A673 (cell line): ENCODE measurements around the gene PRUNE2. TPM values are rescaled to one million over a fixed set of nuclear protein-coding genes. Genes with fewer than 3 reads are reported as not detected.

ENCODE experiments used
- BruUV-seq: library from RNA; stranded (reverse); fragments of 400-500 nt; replicated peaks from 2 replicates; lab custom pipeline; 2021; lab: Mats Ljungman, UMichigan
- CTCF ChIA-PET: fragments of 300-600 bp; sonication (Branson Sonifier 250); formaldehyde crosslinking; loops from one replicate; lab custom pipeline; 2022; ENCODE audit warnings: antibody characterized with exemption; lab: Charles Lee
- POLR2A ChIA-PET: fragments of 300-600 bp; sonication (Branson Sonifier 250); formaldehyde crosslinking; loops from one replicate; lab custom pipeline; 2022; ENCODE audit warnings: antibody characterized with exemption; ENCODE audit not compliant: low non-redundant PET; lab: Charles Lee
- DNase-seq: peaks from one replicate; pipeline ENCODE4 v3.0.0-alpha.2; 2015; ENCODE audit warnings: low spot score
- H3K27ac ChIP-seq: fragments of 200-600 bp; sonication (generic); 2 replicates; pipeline ENCODE4 v1.5.1; 2016; ENCODE audit warnings: mixed run types, low read depth, mild to moderate bottlenecking, mixed read lengths, antibody characterized with exemption, low read length; ENCODE audit not compliant: poor library complexity, severe bottlenecking
- H3K27me3 ChIP-seq: fragments of 200-600 bp; sonication (generic); replicated peaks from 2 replicates; pipeline ENCODE4 v1.6.1; 2017; ENCODE audit warnings: mixed run types, low read depth, mild to moderate bottlenecking, mixed read lengths, antibody characterized with exemption, low read length; ENCODE audit not compliant: insufficient read depth, poor library complexity
- H3K36me3 ChIP-seq: fragments of 200-600 bp; sonication (generic); 2 replicates; pipeline ENCODE4 v1.6.1; 2016; ENCODE audit warnings: mixed run types, mild to moderate bottlenecking, mixed read lengths, antibody characterized with exemption, low read length; ENCODE audit not compliant: insufficient read depth, poor library complexity, severe bottlenecking
- H3K4me1 ChIP-seq: fragments of 200-600 bp; sonication (generic); 2 replicates; pipeline ENCODE4 v1.6.1; 2017; ENCODE audit warnings: mixed run types, mild to moderate bottlenecking, mixed read lengths, antibody characterized with exemption, low read length; ENCODE audit not compliant: insufficient read depth, poor library complexity, severe bottlenecking
- H3K4me3 ChIP-seq: fragments of 200-600 bp; sonication (generic); 2 replicates; pipeline ENCODE4 v1.5.1; 2016; ENCODE audit warnings: low read depth, mixed run types, mild to moderate bottlenecking, mixed read lengths, low read length; ENCODE audit not compliant: poor library complexity, severe bottlenecking
- H3K9me3 ChIP-seq: fragments of 200-600 bp; sonication (generic); 2 replicates; pipeline ENCODE4 v1.6.1; 2016; ENCODE audit warnings: mixed run types, low read depth, mild to moderate bottlenecking, mixed read lengths, antibody characterized with exemption, low read length; ENCODE audit not compliant: poor library complexity, severe bottlenecking
- CTCF ChIP-seq: fragments of 300-800, 200-600 bp; sonication (generic); conservative IDR thresholded peaks from 2 replicates; pipeline ENCODE4 v1.5.1; 2017; ENCODE audit warnings: low read depth, mild to moderate bottlenecking, antibody characterized with exemption, low read length, moderate library complexity, mixed read lengths
- EZH2 ChIP-seq: fragments of 200-600 bp; sonication (generic); IDR thresholded peaks from 2 replicates; pipeline ENCODE4 v1.6.1; 2017; ENCODE audit warnings: borderline replicate concordance, low read depth, mild to moderate bottlenecking, mixed read lengths, antibody characterized with exemption, low read length; ENCODE audit not compliant: poor library complexity, severe bottlenecking
- intact Hi-C: fragments of 100-400 bp; cut with micrococcal nuclease; formaldehyde crosslinking; loops from one replicate; pipeline ENCODE4 v1.10.0; 2022; ENCODE audit not compliant: unreplicated experiment
- total RNA-seq: library from RNA; stranded (reverse); gene quantifications from 2 replicates; pipeline ENCODE4 v1.2.3, GENCODE V29; 2021

PRUNE2 gene
- total RNA-seq, 1 experiment from 2014 or later, result not detected

DNA sequence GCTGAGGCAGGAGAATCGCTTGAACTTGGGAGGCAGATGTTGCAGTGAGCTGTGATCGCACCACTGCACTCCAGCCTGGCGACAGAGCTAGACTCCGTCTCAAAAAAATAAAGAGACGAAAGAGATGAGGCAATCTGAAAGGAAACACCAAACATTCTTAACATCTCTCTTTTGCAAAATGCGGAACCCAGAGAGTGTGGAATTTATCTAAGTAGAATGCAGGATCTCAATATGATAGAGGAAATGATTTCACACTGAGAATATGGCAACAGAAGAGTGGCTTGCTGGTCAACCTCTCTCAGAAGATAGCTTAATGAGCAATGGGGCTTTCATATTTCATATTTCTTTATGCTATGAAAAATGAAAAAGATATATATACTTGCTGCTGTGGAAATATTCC lies 175.1 kb downstream of the PRUNE2 start:
- no peaks in the 10 kb centered on the region for H3K9me3 ChIP-seq
- ChIA-PET POLR2A (no interaction called here), CTCF (no interaction called here)
- BruUV-seq, result no TSS peak
- H3K27ac ChIP-seq, result no peak overlapping the region
- intact Hi-C loops, result no loop called here
- DNase-seq, result no peak
- no peaks in the 10 kb centered on the region for H3K36me3 ChIP-seq
- peaks cover 15% of the 10 kb centered on the region for H3K27me3 ChIP-seq
- no peak overlapping the region for H3K4me3 ChIP-seq
- no peaks in the 10 kb centered on the region for H3K4me1 ChIP-seq
- TF ChIP-seq EZH2 (no peak), CTCF (no peak)

DNA sequence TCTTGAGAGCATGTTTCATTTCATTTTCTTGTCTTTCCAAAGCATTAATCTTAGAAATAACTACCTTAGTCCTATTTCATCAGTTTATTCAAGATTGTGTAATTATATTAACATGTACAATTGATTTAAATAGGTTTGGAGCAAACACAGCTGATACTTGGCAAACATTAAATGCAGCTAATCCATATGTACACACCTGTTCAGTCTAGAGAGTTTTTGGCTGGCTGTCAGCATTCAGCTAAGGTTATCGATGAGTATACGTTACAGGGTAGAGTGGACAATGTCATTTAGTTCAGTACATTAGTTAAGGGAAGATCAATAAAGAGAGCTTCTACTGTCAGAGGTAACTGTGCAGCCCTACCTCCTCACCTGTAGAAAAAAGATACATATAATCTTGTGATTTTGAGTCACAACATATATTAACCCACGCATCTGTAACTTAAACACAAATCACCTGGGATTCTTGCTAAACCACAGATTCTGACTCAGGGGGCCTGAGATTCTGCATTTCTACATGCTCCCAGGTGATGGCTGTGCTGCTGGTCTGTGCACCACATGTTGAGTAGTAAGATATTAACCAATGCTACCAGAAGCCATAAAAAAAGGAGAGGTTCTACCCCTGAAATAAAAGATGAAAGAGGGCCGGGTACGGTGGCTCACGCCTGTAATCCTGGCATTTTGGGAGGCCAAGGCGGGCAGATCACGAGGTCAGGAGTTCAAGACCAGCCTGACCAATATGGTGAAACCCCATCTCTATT lies 175.8 kb downstream of the PRUNE2 start:
- intact Hi-C loops, result no loop called here
- H3K36me3 ChIP-seq, result no peaks in the 10 kb centered on the region
- H3K27ac ChIP-seq, result no peak overlapping the region
- H3K9me3 ChIP-seq, result no peaks in the 10 kb centered on the region
- no peaks in the 10 kb centered on the region for H3K4me1 ChIP-seq
- peaks cover 15% of the 10 kb centered on the region for H3K27me3 ChIP-seq
- BruUV-seq, result no TSS peak
- TF ChIP-seq EZH2 (no peak), CTCF (no peak)
- H3K4me3 ChIP-seq, result no peak overlapping the region
- CTCF ChIA-PET, result no interaction called here
- DNase-seq, result no peak
- POLR2A ChIA-PET, result no interaction called here

- TF ChIP-seq EZH2 (no peak), CTCF (no peak)
- Histone ChIP-seq H3K9me3 (no peaks in the 10 kb centered on the region), H3K36me3 (no peaks in the 10 kb centered on the region), H3K4me1 (no peaks in the 10 kb centered on the region), H3K27ac (no peak overlapping the region), H3K4me3 (no peak overlapping the region), H3K27me3 (peaks cover 15% of the 10 kb centered on the region)
- DNase-seq, result no peak
- BruUV-seq, result no TSS peak
- intact Hi-C loops, result no loop called here
- CTCF ChIA-PET, result no interaction called here
- POLR2A ChIA-PET, result no interaction called here
These were observed 176.8 kb downstream of the PRUNE2 start for GRCh38 chr9:76729116-76729515.
